Stimulated activated CD8-positive, alpha-beta memory T cell treated with anti-CD3 and anti-CD28 coated beads, Interleukin-7, amount 100 ng/mL, for 1 hour (primary cell): ENCODE results near the gene MPIG6B.

Experiments
- DNase-seq, 2 donors: peaks; one replicate each; pipeline ENCODE4 v3.0.0-alpha.2; 2020; ENCODE audit warnings: low read depth in 2 of 2

MPIG6B gene

DNA sequence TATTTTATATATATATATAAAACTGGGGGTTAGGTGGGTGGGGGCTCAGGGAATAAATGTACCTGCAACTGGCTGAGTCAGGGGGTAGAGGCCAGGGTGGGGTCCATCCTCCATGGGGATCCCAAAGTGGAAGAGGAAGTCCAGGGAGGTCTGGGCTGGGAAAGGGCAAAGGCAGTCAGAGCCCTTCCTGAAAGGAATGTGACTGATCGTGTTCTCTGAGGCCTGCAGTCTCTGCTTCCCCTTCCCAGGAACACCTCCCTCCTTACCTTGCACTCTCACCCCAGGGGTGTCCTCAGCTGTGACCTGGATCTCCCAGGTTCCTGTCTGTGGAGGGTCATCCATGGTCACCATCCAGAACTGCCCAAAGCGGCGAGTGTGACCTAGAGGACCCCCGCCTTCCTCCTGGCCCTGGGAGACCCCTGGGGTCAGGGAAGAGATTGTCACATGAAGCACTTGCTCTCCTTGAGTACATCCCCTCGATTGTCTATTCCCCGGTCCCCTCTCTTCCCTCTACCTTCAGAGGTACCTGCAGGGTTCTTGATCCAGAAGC, 44.0 kb downstream of the MPIG6B start:
- no peak for DNase-seq

- DNase-seq, result no peak
Observed at GRCh38 chr6:31768363-31769257, 45.4 kb downstream of the MPIG6B start.

DNA sequence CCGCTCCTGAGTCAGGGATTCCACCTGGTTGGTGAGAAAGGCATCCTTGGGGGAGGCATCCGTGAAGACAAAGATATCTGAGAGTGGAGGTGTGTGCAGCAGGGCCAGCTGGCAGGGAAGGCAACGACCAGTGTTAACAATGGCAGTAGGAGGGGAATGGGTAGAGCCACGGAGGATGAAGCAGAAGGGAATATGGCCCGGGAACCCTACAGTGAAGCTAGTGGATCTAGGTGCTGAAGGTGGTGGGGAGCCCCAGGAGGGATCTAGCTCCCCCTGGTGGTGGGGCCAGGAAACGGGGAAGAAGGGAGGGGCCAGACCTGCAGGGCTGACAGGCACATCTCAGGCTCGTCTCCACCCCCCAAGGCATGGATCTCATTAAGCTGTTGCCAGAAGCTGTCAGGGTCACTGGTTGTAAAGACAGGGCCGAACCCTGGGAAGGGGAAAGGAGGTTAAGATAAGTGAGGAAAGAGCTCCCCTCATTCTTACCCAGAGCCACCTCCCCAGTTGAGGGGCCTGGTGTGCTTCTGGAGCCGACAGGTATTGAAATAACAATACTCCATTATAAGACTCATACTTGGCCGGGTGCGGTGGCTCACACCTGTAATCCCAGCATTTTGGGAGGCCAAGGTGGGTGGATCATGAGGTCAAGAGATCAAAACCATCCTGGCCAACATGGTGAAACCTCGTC, 46.7 kb downstream of the MPIG6B start:
- DNase-seq, result peak; percentile 52 to 64

GRCh38 chr6:31770860-31771259, 47.7 kb downstream of the MPIG6B start:
- DNase-seq, result no peak

- DNase-seq, result no peak
Observed at GRCh38 chr6:31771992-31772358, 48.8 kb downstream of the MPIG6B start.

- no peak for DNase-seq
Observed at GRCh38 chr6:31775184-31775583, 52.0 kb downstream of the MPIG6B start.

GRCh38 chr6:31775633-31776484, 52.7 kb downstream of the MPIG6B start:
- DNase-seq, result no peak
